GM23338 (cell line): ENCODE data around the gene SBK3.

Experiments used
- CREB1 ChIP-seq: fragments of 250-450 bp; sonication (Bioruptor Pico); IDR thresholded peaks from 2 replicates; pipeline ENCODE4 v1.5.0; 2020; ENCODE audit warnings: low read depth, mild to moderate bottlenecking, moderate library complexity
- CTCF ChIP-seq, 2 experiments: fragments of 200-600 bp in 1 of 2; sonication (generic) in 1 of 2; conservative IDR thresholded peaks; 2 replicates each; pipeline versions ENCODE4 v1.5.1 to v1.6.1; 2016 to 2017; ENCODE audit warnings: antibody characterized with exemption in 2 of 2, low read depth in 2 of 2, mild to moderate bottlenecking in 2 of 2, moderate library complexity in 1 of 2
- EZH2 ChIP-seq: fragments of 200-600 bp; sonication (generic); IDR thresholded peaks from one replicate; pipeline ENCODE4 v1.8.0; 2017; ENCODE audit warnings: antibody characterized with exemption, mild to moderate bottlenecking, low read depth; ENCODE audit not compliant: unreplicated experiment
- EZH2phosphoT487 ChIP-seq: fragments of 200-600 bp; sonication (generic); IDR thresholded peaks from one replicate; pipeline ENCODE4 v1.8.1; 2018; ENCODE audit warnings: antibody characterized with exemption; ENCODE audit not compliant: unreplicated experiment
- JUNB ChIP-seq: IDR thresholded peaks from one replicate; pipeline ENCODE4 v1.6.1; 2016; ENCODE audit warnings: antibody characterized with exemption; ENCODE audit not compliant: unreplicated experiment
- NANOG ChIP-seq: IDR thresholded peaks from 2 replicates; pipeline ENCODE4 v1.6.1; 2016; ENCODE audit warnings: antibody characterized with exemption, borderline replicate concordance
- POLR2AphosphoS5 ChIP-seq: IDR thresholded peaks from 2 replicates; pipeline ENCODE4 v1.6.1; 2016; ENCODE audit warnings: antibody characterized with exemption, low read depth
- REST ChIP-seq: IDR thresholded peaks from one replicate; pipeline ENCODE4 v1.6.1; 2018; ENCODE audit warnings: antibody characterized with exemption; ENCODE audit not compliant: unreplicated experiment
- ZNF114 ChIP-seq: fragments of 250-450 bp; sonication (Bioruptor Pico); IDR thresholded peaks from 2 replicates; pipeline ENCODE4 v1.5.0; 2020; ENCODE audit warnings: mild to moderate bottlenecking, moderate library complexity
- ZNF331 ChIP-seq: fragments of 250-450 bp; sonication (Bioruptor Pico); IDR thresholded peaks from 2 replicates; pipeline ENCODE4 v1.5.0; 2020; ENCODE audit warnings: low read depth, mild to moderate bottlenecking, moderate library complexity

GRCh38 chr19:55576746-55577145 lies 31.4 kb upstream of the SBK3 start:
- no peak for TF ChIP-seq EZH2phosphoT487
- TF ChIP-seq CREB1 (CRISPR knock-in tag): no peak
- TF ChIP-seq CTCF (conservative IDR thresholded peaks at IDR 0.05; ENCODE audit: low read depth in 2 of 2): no peak
- no peak for TF ChIP-seq EZH2
- TF ChIP-seq POLR2AphosphoS5: no peak
- no peak for TF ChIP-seq REST
- TF ChIP-seq ZNF331 (CRISPR knock-in tag): no peak
- no peak for TF ChIP-seq ZNF114 (CRISPR knock-in tag)
- TF ChIP-seq JUNB: no peak
- TF ChIP-seq NANOG: no peak
